Activated CD4-positive, alpha-beta memory T cell treated with anti-CD3 and anti-CD28 coated beads for 36 hours (primary cell): ENCODE measurements around the gene NOC4L. TPM values are rescaled to one million over a fixed set of nuclear protein-coding genes. Genes with fewer than 3 reads are reported as not detected.
A peak's percentile ranks its signal among the peaks of the same experiment; 100 is the strongest.

Experiments
- CTCF ChIA-PET: fragments of 350-600 bp; sonication (Branson Sonifier 250); formaldehyde crosslinking; loops from one replicate; lab custom pipeline; 2021; ENCODE audit warnings: antibody characterized with exemption, inconsistent platforms; lab: Charles Lee
- POLR2A ChIA-PET: fragments of 350-600 bp; sonication (Branson Sonifier 250); formaldehyde crosslinking; loops from one replicate; lab custom pipeline; 2021; ENCODE audit warnings: antibody characterized with exemption; lab: Charles Lee
- DNase-seq: peaks from one replicate; pipeline ENCODE4 v3.0.0-alpha.2; 2020
- H3K27ac Mint-ChIP-seq: one replicate; pipeline ENCODE4 v1.8.0; 2021; ENCODE audit warnings: mixed read lengths
- H3K27me3 Mint-ChIP-seq: one replicate; pipeline ENCODE4 v1.8.0; 2021; ENCODE audit warnings: mixed read lengths
- H3K36me3 Mint-ChIP-seq: one replicate; pipeline ENCODE4 v1.8.0; 2021; ENCODE audit warnings: mixed read lengths
- H3K4me1 Mint-ChIP-seq: one replicate; pipeline ENCODE4 v1.8.0; 2021; ENCODE audit warnings: low read depth, mixed read lengths
- H3K4me3 Mint-ChIP-seq: one replicate; pipeline ENCODE4 v1.8.0; 2021; ENCODE audit warnings: mild to moderate bottlenecking, mixed read lengths
- H3K9me3 Mint-ChIP-seq: one replicate; pipeline ENCODE4 v1.8.0; 2021; ENCODE audit warnings: mixed read lengths
- intact Hi-C: fragments of 100-400 bp; cut with micrococcal nuclease; formaldehyde crosslinking; loops from one replicate; pipeline ENCODE4 v1.15.1; 2023
- total RNA-seq, 2 experiments: library from RNA; stranded (reverse); gene quantifications; one replicate each; pipeline ENCODE4 v1.2.3, GENCODE V29; 2021

Gene NOC4L
- total RNA-seq, 2 experiments from 2014 or later = 29.8 to 30.5 TPM

DNA sequence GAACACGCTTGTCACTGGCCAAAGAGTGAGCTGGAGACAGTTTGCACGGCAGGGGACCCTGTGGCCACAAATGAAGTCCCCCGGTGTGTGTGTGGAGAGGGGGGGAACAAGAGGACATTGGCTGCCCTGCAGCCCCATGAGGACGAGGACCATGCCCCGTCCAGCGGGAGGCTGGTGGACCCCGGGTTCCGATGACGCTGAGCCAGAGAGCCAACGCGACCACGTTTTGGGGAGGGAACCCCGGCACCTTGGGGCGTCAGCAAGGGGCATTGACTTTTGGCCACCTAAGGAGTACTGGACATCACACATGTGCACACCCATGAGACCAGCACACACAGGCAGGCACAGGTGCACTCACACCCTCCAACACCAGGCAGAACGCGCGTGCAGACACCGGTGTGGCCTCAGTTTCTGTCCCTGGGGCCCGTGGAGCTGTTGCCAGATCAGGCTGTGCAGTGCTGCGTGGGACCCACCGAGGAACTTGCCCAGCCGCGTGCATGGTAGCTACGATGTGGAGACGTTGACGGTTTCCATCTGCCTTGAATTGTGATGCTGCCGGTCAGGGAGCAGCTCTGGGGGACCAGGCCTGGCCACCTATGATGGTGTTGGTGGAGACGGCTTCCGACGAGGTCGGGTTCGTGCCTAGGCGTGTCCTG is 26.5 kb downstream of the NOC4L start:
- DNase-seq = no peak
- Mint-ChIP-seq H3K4me3 (no peak overlapping the region), H3K36me3 (no peaks in the 10 kb centered on the region), H3K4me1 (peaks cover 21% of the 10 kb centered on the region), H3K27me3 (peaks cover 3% of the 10 kb centered on the region), H3K9me3 (no peaks in the 10 kb centered on the region), H3K27ac (no peak overlapping the region)
- CTCF ChIA-PET = interaction anchor here (1.4 kb wide), 1 partner anchor 9 kb away, joined by 4 read pairs; no protein-coding TSS in a partner anchor
- POLR2A ChIA-PET = no interaction called here
- intact Hi-C loops = no loop called here

DNA sequence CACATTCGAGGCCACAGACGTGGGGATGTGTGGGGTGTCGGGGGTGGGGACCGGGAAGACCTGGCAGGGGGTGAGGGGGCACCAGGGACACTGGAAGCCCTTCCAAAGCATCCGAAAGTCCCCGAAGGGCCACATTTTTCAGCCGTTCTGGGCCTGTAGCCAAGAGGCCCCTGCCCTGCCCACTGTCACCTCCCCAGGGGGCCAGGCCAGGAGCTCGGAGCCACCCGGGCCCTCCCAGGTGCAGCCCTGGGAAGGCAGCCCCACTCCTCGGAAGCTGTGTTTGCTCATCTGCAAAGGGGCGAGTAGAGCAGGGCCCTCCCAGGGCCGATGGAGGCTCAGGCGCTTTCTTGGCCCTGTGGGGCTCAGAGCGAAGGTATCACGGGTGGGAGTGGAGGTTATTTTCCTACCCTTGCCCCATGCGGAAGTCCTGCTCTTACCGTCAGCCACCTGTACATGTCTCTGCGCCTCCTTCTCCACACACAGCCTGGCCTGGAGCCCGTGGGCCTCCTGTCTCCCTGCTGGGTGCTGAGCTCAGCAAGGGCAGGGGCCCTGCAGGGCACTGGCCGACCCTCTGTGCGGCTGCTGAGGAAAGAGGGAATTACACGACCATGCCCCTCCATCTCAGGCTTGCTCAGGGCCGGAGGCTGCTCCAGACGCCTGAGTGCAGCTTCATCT is 27.2 kb downstream of the NOC4L start:
- Mint-ChIP-seq H3K4me1 (peaks cover 21% of the 10 kb centered on the region), H3K27ac (no peak overlapping the region), H3K27me3 (peaks cover 3% of the 10 kb centered on the region), H3K4me3 (no peak overlapping the region), H3K9me3 (no peaks in the 10 kb centered on the region), H3K36me3 (no peaks in the 10 kb centered on the region)
- intact Hi-C loops = no loop called here
- DNase-seq = no peak
- POLR2A ChIA-PET = no interaction called here
- CTCF ChIA-PET = interaction anchor here (1.4 kb wide), 1 partner anchor 10 kb away, joined by 4 read pairs; no protein-coding TSS in a partner anchor

DNA sequence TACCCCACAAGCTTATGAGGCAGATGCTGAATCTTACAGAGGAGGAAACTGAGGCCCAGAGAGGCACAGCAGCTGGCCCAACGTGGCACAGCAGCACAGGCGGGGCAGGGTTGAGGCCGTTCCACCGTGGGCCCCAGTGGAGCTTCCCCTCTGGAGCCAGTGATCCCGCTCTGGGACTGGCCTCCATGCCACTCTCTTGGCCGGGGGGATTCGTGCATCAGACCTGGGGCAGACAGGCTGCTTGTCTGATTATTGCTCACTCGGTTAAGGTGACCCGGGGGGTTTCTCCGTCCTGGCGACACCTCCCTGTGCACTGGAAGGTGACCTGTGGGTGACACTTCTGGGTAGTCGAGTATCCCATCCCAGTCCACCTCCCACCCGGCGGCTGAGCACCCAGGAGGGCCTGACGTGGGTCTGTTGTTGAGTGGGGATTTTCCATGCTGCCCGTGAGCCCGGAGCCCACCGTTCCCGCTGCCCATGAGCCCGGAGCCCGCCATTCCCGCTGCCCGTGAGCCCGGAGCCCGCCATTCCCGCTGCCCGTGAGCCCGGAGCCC is 27.8 kb downstream of the NOC4L start:
- intact Hi-C loops = no loop called here
- Mint-ChIP-seq H3K4me1 (peaks cover 21% of the 10 kb centered on the region), H3K27ac (no peak overlapping the region), H3K9me3 (no peaks in the 10 kb centered on the region), H3K27me3 (peaks cover 4% of the 10 kb centered on the region), H3K36me3 (no peaks in the 10 kb centered on the region), H3K4me3 (no peak overlapping the region)
- POLR2A ChIA-PET = no interaction called here
- DNase-seq = no peak
- CTCF ChIA-PET = interaction anchor here (1.4 kb wide), 1 partner anchor 10 kb away, joined by 4 read pairs; no protein-coding TSS in a partner anchor

DNA sequence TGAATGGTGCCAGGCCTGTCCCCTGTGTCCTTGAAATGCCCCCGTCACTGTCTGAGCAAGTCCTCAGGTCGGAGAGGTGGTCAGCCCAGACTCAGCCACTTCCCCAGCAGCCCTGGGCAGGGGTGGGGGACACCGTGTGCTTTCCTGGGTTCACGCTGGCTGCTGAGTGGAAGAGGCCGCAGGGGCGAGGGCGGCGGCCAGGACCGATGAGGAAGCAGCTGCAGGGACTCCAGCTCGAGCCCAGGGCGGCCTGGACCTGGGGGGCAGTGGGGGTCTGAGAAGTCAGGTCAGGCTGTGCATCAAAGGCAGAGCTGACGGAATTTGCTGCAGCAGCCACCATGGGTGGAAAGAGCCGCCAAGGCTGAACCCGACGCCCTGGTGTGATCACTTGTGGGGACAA is 28.4 kb downstream of the NOC4L start:
- Mint-ChIP-seq H3K36me3 (no peaks in the 10 kb centered on the region), H3K4me1 (peaks cover 19% of the 10 kb centered on the region), H3K4me3 (no peak overlapping the region), H3K27ac (no peak overlapping the region), H3K27me3 (peaks cover 4% of the 10 kb centered on the region), H3K9me3 (no peaks in the 10 kb centered on the region)
- DNase-seq = no peak
- POLR2A ChIA-PET = no interaction called here
- intact Hi-C loops = no loop called here
- CTCF ChIA-PET = no interaction called here

DNA sequence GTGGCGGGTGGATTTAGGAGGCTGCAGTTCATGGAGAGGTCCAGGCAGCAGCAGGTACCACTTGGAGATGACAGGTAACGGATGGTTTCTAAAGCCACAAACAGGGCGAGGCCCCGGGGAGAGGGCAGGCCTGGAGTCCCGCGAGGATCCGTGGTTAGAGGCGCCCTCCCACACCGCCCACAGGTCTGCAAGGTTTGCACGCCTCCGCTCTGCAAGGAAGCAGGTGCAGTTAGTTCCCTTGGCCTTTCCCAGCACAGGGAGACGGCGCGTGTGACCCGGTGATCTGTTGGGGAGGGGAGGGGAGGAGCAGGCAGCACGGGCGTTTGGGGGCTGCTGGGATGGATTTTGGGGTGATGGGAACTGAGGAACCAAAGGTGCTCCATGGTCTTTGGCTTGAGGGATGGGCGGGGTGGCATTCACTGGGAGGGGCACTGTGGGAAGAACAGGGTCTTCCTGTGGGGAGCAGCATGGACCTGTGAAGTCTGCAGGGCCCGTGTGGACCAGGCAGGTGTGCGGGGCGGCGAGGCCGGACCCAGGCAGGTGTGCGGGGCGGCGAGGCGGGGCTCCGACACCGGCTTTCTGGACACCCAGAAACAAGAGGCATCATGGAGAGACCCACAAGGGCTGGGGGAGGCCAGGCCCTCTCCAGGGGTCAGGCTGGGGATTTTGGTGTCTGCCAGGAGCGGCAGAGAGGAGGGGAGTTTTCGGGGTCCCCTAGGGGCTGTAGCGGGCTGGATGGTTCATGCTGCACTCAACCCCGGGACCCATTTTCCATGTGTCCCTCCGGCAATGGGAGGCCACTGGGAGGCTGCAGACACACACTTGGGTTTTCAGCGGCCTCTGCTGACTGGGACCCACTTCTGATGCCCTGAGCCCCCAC is 29.1 kb downstream of the NOC4L start:
- ChIA-PET POLR2A (no interaction called here), CTCF (no interaction called here)
- H3K9me3 Mint-ChIP-seq = no peaks in the 10 kb centered on the region
- no peaks in the 10 kb centered on the region for H3K36me3 Mint-ChIP-seq
- H3K27me3 Mint-ChIP-seq = peaks cover 4% of the 10 kb centered on the region
- no peak overlapping the region for H3K4me3 Mint-ChIP-seq
- H3K27ac Mint-ChIP-seq = no peak overlapping the region
- no peak for DNase-seq
- intact Hi-C loops = no loop called here
- H3K4me1 Mint-ChIP-seq = peaks cover 17% of the 10 kb centered on the region

DNA sequence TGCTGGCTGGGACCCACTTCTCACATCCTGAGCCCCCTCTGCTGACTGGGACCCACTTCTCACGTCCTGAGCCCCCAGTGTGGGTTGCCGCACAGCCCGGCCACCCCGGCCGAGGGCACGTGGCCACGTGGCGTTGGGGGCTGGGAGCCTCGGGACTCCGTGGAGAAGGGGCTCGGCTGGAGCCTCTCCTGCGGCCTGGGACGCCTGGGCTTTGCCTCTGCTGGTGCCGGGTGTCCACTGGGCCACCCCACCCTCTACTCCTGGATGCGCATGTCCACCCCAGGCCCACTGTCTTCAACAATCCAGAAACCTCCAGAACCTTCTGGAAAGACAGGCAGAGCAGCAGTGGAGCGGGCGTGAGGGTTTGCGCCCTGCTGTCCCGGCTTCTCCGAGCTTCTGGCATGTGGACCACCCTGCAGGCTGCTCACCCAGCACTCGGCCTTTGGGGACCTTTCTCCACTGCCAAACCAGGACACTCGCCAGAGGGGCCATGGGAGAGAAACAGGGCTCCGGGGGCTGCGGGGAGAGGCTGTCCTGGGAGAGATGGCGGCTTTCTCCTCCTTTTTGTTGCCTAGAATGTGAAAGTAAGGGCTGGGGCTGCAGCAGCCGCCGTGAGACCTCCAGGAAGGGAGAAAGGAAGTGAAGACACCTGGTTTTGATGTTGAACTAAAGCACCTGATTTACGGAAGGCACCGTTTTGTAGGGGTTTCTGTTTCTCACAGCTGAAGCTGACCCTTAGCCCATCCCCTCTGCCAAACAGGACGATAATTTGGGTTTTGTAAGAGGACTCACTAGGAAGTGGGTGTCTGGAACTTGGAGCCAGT is 30.0 kb downstream of the NOC4L start:
- Mint-ChIP-seq H3K27me3 (peaks cover 4% of the 10 kb centered on the region), H3K4me1 (peaks cover 25% of the 10 kb centered on the region), H3K4me3 (no peak overlapping the region), H3K36me3 (no peaks in the 10 kb centered on the region), H3K9me3 (no peaks in the 10 kb centered on the region), H3K27ac (peak overlapping the region; percentile 13)
- intact Hi-C loops = no loop called here
- no peak for DNase-seq
- ChIA-PET CTCF (no interaction called here), POLR2A (no interaction called here)

DNA sequence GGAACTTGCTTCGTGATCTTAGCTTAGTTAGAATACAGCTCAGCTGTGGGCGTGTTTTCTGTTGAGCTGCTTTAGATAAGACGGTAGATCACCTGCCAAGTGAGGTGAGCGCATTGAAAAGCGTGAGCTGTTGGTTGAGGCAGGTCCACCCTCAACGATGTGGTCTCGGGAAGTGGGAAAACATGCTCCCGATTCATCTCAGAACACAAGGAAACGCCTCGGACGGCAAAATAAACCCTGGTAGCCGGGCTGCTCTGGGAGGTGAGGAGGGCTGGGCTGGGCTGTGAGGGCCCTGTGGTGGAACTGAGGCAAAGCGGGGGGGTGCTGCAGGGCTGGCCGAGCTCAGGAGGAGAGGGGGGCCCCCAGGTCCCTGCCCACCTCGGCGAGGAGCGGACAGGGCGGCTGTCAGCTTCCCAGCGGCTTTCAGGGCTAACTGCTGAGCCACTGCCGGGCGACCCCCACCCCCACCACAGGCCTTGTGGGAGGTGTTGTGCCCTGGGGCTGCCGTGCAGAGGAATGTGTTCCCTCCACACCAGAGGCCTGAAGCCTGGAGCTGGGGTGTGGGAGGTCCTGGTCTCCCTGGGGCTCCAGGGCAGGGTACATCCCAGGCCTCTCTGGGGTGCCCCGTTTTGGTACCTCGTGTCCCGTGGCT is 30.7 kb downstream of the NOC4L start:
- H3K4me3 Mint-ChIP-seq = no peak overlapping the region
- peak overlapping the region; percentile 13 for H3K27ac Mint-ChIP-seq
- POLR2A ChIA-PET = interaction anchor here (1.6 kb wide), 1 partner anchor 14 kb away, joined by 4 read pairs; no protein-coding TSS in a partner anchor

DNA sequence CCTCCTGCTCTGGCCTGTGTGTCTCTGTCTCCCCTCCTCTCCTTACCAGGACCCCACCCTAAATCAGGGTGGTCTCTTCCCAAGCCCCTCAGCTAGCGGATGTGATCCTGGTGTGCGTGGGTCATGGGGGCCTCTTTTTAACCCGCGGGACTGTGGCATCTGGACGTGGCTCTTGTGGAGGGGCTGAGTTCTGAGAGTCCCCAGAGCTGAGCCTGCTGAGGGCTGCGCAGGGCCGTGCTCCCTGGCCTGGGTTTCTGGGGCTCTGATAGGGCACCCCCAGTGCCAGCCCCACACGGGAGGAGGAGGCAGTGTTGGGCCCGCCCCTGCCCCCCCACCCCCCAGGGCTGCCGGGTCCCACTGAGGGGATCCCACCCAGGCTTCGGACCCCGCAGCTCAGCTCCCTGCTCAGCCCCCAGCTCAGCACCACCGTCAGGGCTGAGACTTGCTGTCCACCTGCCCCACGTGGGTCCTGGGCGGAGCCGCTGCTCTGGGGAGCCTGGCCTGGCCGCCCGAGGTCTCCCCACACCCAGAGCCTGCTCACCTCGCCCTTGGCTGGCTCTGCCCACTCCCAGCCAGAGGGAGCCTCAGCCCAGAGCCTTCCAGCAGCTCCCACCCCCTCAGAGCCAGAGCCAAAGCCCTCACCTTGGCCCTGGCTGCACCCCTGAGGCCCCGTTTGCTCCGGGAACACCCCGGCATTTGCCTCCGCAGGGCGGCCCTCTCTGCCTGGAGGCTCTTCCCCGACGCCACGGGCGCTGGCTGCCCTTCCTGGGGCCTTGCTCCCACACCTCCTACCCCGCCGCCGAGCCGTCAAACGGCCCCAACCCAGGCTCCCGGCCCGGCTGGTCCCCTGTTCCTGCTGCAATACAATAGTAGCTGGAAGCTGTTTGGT is 31.5 kb downstream of the NOC4L start:
- Mint-ChIP-seq H3K36me3 (no peaks in the 10 kb centered on the region), H3K4me3 (no peak overlapping the region), H3K4me1 (peaks cover 30% of the 10 kb centered on the region), H3K27ac (no peak overlapping the region), H3K9me3 (no peaks in the 10 kb centered on the region), H3K27me3 (peaks cover 4% of the 10 kb centered on the region)
- POLR2A ChIA-PET = interaction anchor here (1.6 kb wide), 1 partner anchor 14 kb away, joined by 4 read pairs; no protein-coding TSS in a partner anchor
- intact Hi-C loops = no loop called here
- DNase-seq = no peak
- CTCF ChIA-PET = no interaction called here

More for the DNA sequence above, 30.7 kb downstream of the NOC4L start:
- CTCF ChIA-PET = no interaction called here
- Mint-ChIP-seq H3K9me3 (no peaks in the 10 kb centered on the region), H3K4me1 (peaks cover 29% of the 10 kb centered on the region), H3K27me3 (peaks cover 4% of the 10 kb centered on the region), H3K36me3 (no peaks in the 10 kb centered on the region)
- DNase-seq = no peak
- intact Hi-C loops = no loop called here

DNA sequence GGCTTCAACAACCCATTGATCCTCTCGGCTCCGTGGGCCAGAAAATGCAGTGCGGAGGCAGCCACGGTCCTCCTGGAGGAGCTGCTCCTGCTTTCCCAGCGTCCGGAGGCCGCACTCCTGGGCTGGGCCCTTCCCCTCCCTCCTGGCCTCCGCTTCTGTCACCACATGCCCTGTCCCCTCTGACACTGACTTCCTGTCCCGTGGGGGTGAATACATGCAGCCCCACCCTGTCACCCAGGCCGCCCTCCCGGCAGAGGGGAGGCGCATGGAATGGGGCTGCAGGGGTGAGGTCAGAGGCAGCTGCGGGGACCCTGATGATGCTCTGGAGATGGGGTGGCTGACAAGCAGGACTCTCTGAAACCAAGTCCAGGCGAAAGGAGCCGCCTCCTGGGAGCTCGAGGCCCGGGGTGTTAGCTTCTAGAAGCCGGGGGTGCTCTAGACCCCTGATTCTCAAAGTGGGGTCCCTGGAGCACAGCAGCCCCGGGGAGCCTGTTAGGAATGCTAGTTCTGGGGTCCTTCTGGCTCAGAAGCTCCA is 32.2 kb downstream of the NOC4L start:
- CTCF ChIA-PET = no interaction called here

DNA sequence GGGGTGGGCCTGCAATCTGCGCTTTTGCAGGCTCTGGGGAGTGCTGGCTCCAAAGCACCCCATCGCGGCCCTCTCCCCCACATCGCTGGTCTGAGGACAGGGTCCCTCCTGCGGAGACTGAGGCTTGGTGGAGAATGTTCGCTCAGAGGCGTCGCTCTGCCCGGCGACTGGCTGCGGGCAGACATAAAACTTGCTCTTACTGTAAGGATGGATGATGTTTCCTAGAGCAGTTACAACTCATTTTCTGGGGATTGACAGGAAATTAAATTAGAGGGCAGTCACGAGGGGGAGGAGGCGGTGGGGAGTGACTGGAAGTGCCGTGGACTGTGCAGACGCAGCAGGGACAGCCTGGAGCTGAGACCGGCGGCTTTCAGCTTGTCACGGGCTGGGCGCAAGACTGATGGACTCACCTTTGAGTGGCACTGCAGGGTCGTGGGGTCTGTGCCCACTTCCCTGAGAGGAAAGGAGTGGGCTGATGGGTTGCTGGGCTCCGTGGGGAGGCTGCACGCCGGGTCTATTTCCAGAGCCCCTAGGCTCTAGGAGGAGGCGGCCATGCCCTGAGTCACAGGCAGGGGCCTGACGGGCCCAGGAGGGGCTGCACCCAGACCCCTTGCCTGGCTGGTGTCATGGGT is 32.8 kb downstream of the NOC4L start:
- Mint-ChIP-seq H3K27ac (no peak overlapping the region), H3K9me3 (no peaks in the 10 kb centered on the region), H3K27me3 (peaks cover 4% of the 10 kb centered on the region), H3K36me3 (no peaks in the 10 kb centered on the region), H3K4me1 (peaks cover 30% of the 10 kb centered on the region), H3K4me3 (no peak overlapping the region)
- ChIA-PET POLR2A (interaction anchor here (1.6 kb wide), 1 partner anchor 12 kb away, joined by 4 read pairs; no protein-coding TSS in a partner anchor), CTCF (no interaction called here)
- DNase-seq = no peak
- intact Hi-C loops = no loop called here

More for the DNA sequence above, 32.2 kb downstream of the NOC4L start:
- H3K9me3 Mint-ChIP-seq = no peaks in the 10 kb centered on the region
- intact Hi-C loops = no loop called here
- H3K4me3 Mint-ChIP-seq = no peak overlapping the region
- no peak overlapping the region for H3K27ac Mint-ChIP-seq
- H3K36me3 Mint-ChIP-seq = no peaks in the 10 kb centered on the region
- POLR2A ChIA-PET = interaction anchor here (1.6 kb wide), 1 partner anchor 13 kb away, joined by 4 read pairs; no protein-coding TSS in a partner anchor
- peaks cover 4% of the 10 kb centered on the region for H3K27me3 Mint-ChIP-seq
- DNase-seq = no peak
- peaks cover 30% of the 10 kb centered on the region for H3K4me1 Mint-ChIP-seq
